AG10803 (cell line): Measurements from ENCODE around the gene SETD3.

Source experiments
- DNase-seq: peaks from one replicate; pipeline ENCODE4 v3.0.0; 2010; ENCODE audit warnings: low read depth
- H3K4me3 ChIP-seq: 2 replicates; pipeline ENCODE4 v1.5.1; 2011; ENCODE audit warnings: mild to moderate bottlenecking, low read length, control low read depth
- TF ChIP-seq, protein P1 (sequence below): conservative IDR thresholded peaks from 2 replicates; pipeline ENCODE4 v1.5.1; 2011; ENCODE audit warnings: mild to moderate bottlenecking, low read length, control low read depth, inconsistent platforms

SETD3 gene

DNA sequence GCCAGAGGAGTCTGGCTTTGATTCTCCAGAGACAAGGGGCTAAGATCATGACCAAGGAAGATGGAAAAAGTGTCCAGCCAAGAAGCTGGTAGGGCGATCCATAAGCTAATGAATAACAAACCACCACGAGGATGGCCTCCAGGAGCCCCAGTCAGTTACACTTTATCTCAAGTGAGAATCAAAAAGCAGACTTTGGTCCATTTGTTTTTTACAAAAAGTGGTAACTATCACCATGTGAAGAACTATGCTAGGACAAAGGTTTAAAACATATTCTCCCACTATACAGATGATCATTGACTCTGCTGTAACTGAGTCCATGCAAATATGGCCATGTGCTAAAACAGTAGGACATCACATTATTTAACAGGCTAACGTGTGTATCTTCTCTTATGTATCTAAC is 13.9 kb downstream of the SETD3 start:
- no peak overlapping the region for H3K4me3 ChIP-seq
- DNase-seq: no peak
- TF ChIP-seq, protein P1, sequence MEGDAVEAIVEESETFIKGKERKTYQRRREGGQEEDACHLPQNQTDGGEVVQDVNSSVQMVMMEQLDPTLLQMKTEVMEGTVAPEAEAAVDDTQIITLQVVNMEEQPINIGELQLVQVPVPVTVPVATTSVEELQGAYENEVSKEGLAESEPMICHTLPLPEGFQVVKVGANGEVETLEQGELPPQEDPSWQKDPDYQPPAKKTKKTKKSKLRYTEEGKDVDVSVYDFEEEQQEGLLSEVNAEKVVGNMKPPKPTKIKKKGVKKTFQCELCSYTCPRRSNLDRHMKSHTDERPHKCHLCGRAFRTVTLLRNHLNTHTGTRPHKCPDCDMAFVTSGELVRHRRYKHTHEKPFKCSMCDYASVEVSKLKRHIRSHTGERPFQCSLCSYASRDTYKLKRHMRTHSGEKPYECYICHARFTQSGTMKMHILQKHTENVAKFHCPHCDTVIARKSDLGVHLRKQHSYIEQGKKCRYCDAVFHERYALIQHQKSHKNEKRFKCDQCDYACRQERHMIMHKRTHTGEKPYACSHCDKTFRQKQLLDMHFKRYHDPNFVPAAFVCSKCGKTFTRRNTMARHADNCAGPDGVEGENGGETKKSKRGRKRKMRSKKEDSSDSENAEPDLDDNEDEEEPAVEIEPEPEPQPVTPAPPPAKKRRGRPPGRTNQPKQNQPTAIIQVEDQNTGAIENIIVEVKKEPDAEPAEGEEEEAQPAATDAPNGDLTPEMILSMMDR: no peak

DNA sequence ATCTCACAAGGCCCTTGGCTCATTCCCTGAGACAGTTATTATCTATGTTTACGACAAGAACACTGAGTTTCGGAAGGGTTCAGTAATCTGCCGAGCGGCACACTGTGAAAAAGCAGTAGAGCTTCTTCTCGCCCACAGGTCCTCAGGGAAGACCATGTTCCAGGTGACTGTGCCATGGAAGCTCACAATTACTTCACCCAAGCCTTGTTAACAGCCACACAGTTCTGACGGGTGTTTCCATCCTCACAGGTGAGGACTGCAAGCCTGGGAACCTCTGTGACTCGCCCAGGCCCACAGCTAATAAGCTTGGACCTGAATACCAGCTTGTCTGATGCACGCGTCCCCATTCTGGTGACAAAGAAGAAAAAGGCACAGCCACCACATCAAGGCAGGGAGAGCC is 15.4 kb downstream of the SETD3 start:
- TF ChIP-seq, protein P1: no peak
- DNase-seq: no peak

DNA sequence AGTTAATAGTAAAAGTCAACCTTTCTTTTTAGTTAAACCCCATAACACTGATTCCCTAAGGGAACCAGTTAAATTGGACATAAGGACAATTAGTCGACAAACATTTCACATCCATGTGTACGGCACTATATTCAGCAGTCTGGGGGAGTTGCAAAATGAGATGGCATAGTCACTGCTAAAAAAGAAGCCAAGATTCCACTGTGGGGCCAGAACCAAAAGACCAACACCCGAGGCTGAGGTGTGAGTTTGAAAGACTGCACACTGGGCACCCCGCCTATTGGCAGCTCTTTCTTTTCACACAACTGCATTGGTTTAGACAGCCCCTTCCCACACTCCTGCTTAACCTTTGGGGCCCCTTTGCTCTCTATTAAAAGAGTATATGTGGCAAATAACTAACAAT is 16.7 kb downstream of the SETD3 start:
- TF ChIP-seq, protein P1: no peak
- H3K4me3 ChIP-seq: no peak overlapping the region
- DNase-seq: no peak

More for the DNA sequence above, 15.4 kb downstream of the SETD3 start:
- no peak overlapping the region for H3K4me3 ChIP-seq

DNA sequence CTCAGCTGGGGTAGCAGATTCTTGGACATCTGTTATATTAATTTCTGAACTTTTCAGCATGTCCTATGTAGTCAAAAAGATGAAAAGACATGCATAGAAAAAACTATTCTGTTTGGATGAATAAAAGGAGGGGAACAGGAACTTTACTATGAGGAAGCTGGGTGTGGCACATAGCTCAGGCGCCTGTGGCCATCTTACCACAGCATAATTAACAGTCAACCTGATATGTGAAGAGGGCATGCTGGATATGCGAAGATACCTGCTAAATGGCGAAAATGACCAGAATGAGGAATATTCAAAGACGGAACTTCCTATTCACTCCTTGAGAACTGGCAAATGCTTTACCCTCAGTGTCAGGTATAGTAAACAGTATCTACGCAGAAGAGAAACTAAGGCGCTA is 18.4 kb downstream of the SETD3 start:
- H3K4me3 ChIP-seq: no peak overlapping the region
- no peak for DNase-seq
- TF ChIP-seq, protein P1: no peak

DNA sequence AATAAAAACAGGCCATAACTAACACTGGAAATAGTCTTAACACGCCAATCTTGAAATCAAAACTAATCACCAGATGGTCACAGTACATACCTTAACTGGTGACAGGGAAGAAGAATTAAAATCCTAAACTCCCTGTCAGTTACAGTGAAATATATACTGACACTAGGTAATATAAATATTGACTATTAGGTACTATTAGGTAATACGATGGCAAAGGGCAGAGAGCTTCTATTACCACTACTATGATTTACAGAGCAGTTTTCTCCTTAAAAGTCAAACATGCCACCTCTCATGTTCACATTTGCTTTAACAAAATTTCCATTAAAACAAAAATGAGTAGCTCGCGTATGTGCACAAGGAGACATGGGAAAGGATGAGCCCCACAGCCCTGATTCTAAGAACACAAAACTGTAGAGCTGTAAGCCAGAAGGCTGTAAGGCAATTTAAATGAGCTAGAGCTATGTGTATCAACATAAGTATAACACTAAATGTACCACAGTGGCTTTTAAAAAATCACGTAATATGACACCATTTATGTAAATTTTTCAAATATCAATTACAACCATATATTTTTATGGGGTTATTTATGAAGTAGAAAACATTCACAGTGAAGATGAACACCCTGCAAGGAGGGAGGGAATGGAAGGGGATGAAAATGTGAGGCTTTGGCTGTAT is 19.1 kb downstream of the SETD3 start:
- no peak overlapping the region for H3K4me3 ChIP-seq
- TF ChIP-seq, protein P1: no peak
- DNase-seq: no peak

DNA sequence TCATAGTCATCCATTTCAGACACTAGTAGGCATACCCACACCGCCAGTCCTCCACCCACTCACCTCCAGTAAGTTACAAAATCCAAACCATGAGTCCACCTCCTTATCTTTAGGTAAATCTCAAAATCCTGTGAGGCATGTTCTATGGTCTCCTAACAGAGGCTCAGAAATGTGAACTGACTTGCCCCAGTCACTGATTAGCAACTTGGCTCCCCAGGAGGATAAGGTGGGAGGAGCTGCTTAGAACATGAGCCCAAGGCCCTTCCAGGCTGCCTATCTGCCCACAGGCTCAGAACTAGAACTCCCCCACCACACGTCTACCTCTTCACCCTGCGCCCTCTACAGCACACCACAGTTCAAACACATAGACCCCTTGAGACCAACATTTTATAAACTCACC is 19.9 kb downstream of the SETD3 start:
- no peak for DNase-seq
- TF ChIP-seq, protein P1: no peak
- H3K4me3 ChIP-seq: no peak overlapping the region

DNA sequence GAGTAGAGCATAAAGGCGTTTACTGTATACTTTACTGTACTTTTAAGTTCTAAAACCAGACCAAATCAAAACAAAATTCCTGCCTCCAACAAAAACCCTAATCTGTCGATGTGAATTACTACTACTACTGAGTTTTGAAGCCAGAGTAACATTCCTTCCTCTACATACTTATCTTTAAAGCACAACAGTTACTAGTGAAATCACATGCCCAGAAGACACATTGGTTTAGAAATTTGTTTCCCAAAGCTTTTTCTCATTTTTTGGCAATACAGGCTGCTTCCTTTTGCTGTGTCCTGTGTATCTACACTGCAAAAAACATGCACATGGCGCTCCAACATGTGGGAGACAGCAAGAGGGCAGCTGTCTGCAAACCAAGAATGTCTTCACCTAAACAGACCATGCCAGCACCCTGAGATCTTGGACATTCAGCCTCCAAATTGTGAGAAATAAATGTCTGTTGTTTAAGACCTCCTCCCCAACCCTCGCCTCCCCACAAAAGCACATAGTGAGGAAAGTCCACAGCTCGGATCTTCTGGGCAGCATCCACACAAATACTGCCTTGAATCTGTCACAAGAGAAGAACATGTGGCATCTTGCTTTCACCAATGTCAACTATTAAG is 21.1 kb downstream of the SETD3 start:
- H3K4me3 ChIP-seq: no peak overlapping the region
- TF ChIP-seq, protein P1: no peak
- DNase-seq: peak; percentile 70
